H9 (cell line): ENCODE measurements around the gene ARFGAP1. TPM values are rescaled to one million over a fixed set of nuclear protein-coding genes. Genes with fewer than 3 reads are reported as not detected.

ENCODE experiments used
- DNase-seq: peaks from one replicate; pipeline ENCODE4 v3.0.0-alpha.2; 2017
- H2AFZ ChIP-seq: one replicate; pipeline ENCODE4 v1.6.1; 2013; ENCODE audit warnings: mild to moderate bottlenecking, low read length, control low read depth, moderate library complexity
- H2AK5ac ChIP-seq: 2 replicates; pipeline ENCODE4 v1.6.1; 2013; ENCODE audit warnings: low read length, control low read depth, mixed read lengths; ENCODE audit not compliant: insufficient read length
- H2BK120ac ChIP-seq: one replicate; pipeline ENCODE4 v1.6.1; 2013; ENCODE audit warnings: low read depth, mild to moderate bottlenecking, low read length, control low read depth, inconsistent platforms; ENCODE audit not compliant: poor library complexity, severe bottlenecking
- H2BK12ac ChIP-seq: 2 replicates; pipeline ENCODE4 v1.6.1; 2013; ENCODE audit warnings: low read length, control low read depth, mixed read lengths, low read depth; ENCODE audit not compliant: insufficient read length
- H2BK15ac ChIP-seq: 2 replicates; pipeline ENCODE4 v1.6.1; 2013; ENCODE audit warnings: low read depth, low read length, control low read depth
- H2BK20ac ChIP-seq: one replicate; pipeline ENCODE4 v1.6.1; 2013; ENCODE audit warnings: low read depth, mild to moderate bottlenecking, low read length, control low read depth, inconsistent platforms; ENCODE audit not compliant: poor library complexity, severe bottlenecking
- H2BK5ac ChIP-seq: 2 replicates; pipeline ENCODE4 v1.6.1; 2013; ENCODE audit warnings: low read length, control low read depth, mixed read lengths; ENCODE audit not compliant: insufficient read length
- H3K14ac ChIP-seq: 2 replicates; pipeline ENCODE4 v1.6.1; 2013; ENCODE audit warnings: low read length, control low read depth; ENCODE audit not compliant: insufficient read depth
- H3K18ac ChIP-seq: 2 replicates; pipeline ENCODE4 v1.6.1; 2013; ENCODE audit warnings: low read depth, mild to moderate bottlenecking, mixed read lengths, low read length, control low read depth; ENCODE audit not compliant: insufficient read length
- H3K23ac ChIP-seq: 2 replicates; pipeline ENCODE4 v1.6.1; 2013; ENCODE audit warnings: low read length, control low read depth, mixed read lengths, low read depth; ENCODE audit not compliant: insufficient read length
- H3K23me2 ChIP-seq: 2 replicates; pipeline ENCODE4 v1.6.1; 2013; ENCODE audit warnings: low read depth, mild to moderate bottlenecking, mixed read lengths, low read length, control low read depth; ENCODE audit not compliant: insufficient read length, poor library complexity, severe bottlenecking
- H3K27ac ChIP-seq: 2 replicates; pipeline ENCODE4 v1.5.1; 2013; ENCODE audit warnings: low read length, control low read depth, mixed read lengths, low read depth; ENCODE audit not compliant: insufficient read length
- H3K27me3 ChIP-seq: 2 replicates; pipeline ENCODE4 v1.6.1; 2013; ENCODE audit warnings: low read length, control low read depth, inconsistent platforms; ENCODE audit not compliant: insufficient read depth
- H3K4ac ChIP-seq: 2 replicates; pipeline ENCODE4 v1.6.1; 2013; ENCODE audit warnings: low read depth, mild to moderate bottlenecking, control low read depth, inconsistent platforms, low read length, moderate library complexity
- H3K4me1 ChIP-seq: 2 replicates; pipeline ENCODE4 v1.6.1; 2013; ENCODE audit warnings: low read length, control low read depth, inconsistent platforms; ENCODE audit not compliant: insufficient read depth
- H3K4me2 ChIP-seq: 2 replicates; pipeline ENCODE4 v1.6.1; 2013; ENCODE audit warnings: low read length, control low read depth, mixed read lengths; ENCODE audit not compliant: insufficient read length, insufficient read depth
- H3K56ac ChIP-seq: 2 replicates; pipeline ENCODE4 v1.6.1; 2013; ENCODE audit warnings: low read depth, mild to moderate bottlenecking, mixed read lengths, low read length, control low read depth; ENCODE audit not compliant: insufficient read length
- H3K79me1 ChIP-seq: 2 replicates; pipeline ENCODE4 v1.6.1; 2013; ENCODE audit warnings: low read depth, mild to moderate bottlenecking, moderate library complexity, low read length, control low read depth, inconsistent platforms; ENCODE audit not compliant: insufficient read depth, poor library complexity, severe bottlenecking
- H3K79me2 ChIP-seq: 2 replicates; pipeline ENCODE4 v1.6.1; 2013; ENCODE audit warnings: low read length, control low read depth, inconsistent platforms; ENCODE audit not compliant: insufficient read depth
- H3K9ac ChIP-seq: 2 replicates; pipeline ENCODE4 v1.6.1; 2013; ENCODE audit warnings: low read length, control low read depth, mixed read lengths; ENCODE audit not compliant: insufficient read length; ENCODE audit errors: extremely low read depth
- H3K9me3 ChIP-seq: one replicate; pipeline ENCODE4 v1.6.1; 2013; ENCODE audit warnings: low read depth, low read length, inconsistent platforms; ENCODE audit not compliant: control insufficient read depth
- H3T11ph ChIP-seq: one replicate; pipeline ENCODE4 v1.6.1; 2013; ENCODE audit warnings: mild to moderate bottlenecking, low read length, control low read depth, inconsistent platforms
- H4K20me1 ChIP-seq: one replicate; pipeline ENCODE4 v1.6.1; 2013; ENCODE audit not compliant: control insufficient read depth, insufficient read length, insufficient read depth
- H4K5ac ChIP-seq: 2 replicates; pipeline ENCODE4 v1.6.1; 2013; ENCODE audit warnings: low read depth, mild to moderate bottlenecking, mixed read lengths, low read length, control low read depth; ENCODE audit not compliant: insufficient read length
- H4K8ac ChIP-seq: replicated peaks from 2 replicates; pipeline ENCODE4 v1.6.1; 2013; ENCODE audit warnings: low read length, control low read depth, mixed read lengths, low read depth; ENCODE audit not compliant: insufficient read length
- H4K91ac ChIP-seq: 2 replicates; pipeline ENCODE4 v1.6.1; 2013; ENCODE audit warnings: low read depth, mild to moderate bottlenecking, moderate library complexity, mixed read lengths, low read length, control low read depth; ENCODE audit not compliant: insufficient read length
- H3K27ac Mint-ChIP-seq, 3 experiments: 2 replicates in 2 of 3; 3 replicates in 1 of 3; pipeline ENCODE4 v1.8.0; 2020 to 2021; ENCODE audit warnings: mixed read lengths in 3 of 3, mild to moderate bottlenecking in 1 of 3, moderate library complexity in 1 of 3
- H3K27me3 Mint-ChIP-seq: 2 replicates; pipeline ENCODE4 v1.8.0; 2021; ENCODE audit warnings: low read depth, mild to moderate bottlenecking, moderate library complexity, mixed read lengths
- H3K36me3 Mint-ChIP-seq, 3 experiments: 2 replicates in 2 of 3; 3 replicates in 1 of 3; pipeline ENCODE4 v1.8.0; 2020 to 2021; ENCODE audit warnings: low read depth in 3 of 3, mixed read lengths in 3 of 3; ENCODE audit not compliant: insufficient read depth in 1 of 3
- H3K4me1 Mint-ChIP-seq, 2 experiments: 2 replicates each; pipeline ENCODE4 v1.8.0; 2020; ENCODE audit warnings: mixed read lengths in 2 of 2
- H3K4me3 Mint-ChIP-seq, 2 experiments: 2 replicates in 1 of 2; 3 replicates in 1 of 2; pipeline ENCODE4 v1.8.0; 2020 to 2021; ENCODE audit warnings: mild to moderate bottlenecking in 2 of 2, mixed read lengths in 2 of 2, moderate library complexity in 1 of 2
- H3K9me3 Mint-ChIP-seq, 2 experiments: 2 replicates in 1 of 2; 3 replicates in 1 of 2; pipeline ENCODE4 v1.8.0; 2020; ENCODE audit warnings: mild to moderate bottlenecking in 2 of 2, mixed read lengths in 2 of 2, moderate library complexity in 1 of 2
- CTCF ChIP-seq: fragments of 200-600 bp; sonication (generic); conservative IDR thresholded peaks from 3 replicates; pipeline ENCODE4 v1.8.0; 2021; ENCODE audit warnings: antibody characterized with exemption, mild to moderate bottlenecking
- WGBS: extraction: QIAGEN DNeasy Blood & Tissue Kit; methylation state at CpG from one replicate; pipeline ENCODE4 v1.1.7; 2013; ENCODE audit warnings: missing lambda C conversion rate, low lambda C conversion rate, mixed read lengths; ENCODE audit not compliant: insufficient read length; ENCODE audit errors: extremely low coverage; 5-methylcytosine and 5-hydroxymethylcytosine counted together
- total RNA-seq: library from RNA; stranded (reverse); gene quantifications from 2 replicates; pipeline ENCODE4 v1.2.1, GENCODE V29; 2021

The ARFGAP1 gene
- total RNA-seq, 1 experiment from 2014 or later, result 114 TPM

DNA sequence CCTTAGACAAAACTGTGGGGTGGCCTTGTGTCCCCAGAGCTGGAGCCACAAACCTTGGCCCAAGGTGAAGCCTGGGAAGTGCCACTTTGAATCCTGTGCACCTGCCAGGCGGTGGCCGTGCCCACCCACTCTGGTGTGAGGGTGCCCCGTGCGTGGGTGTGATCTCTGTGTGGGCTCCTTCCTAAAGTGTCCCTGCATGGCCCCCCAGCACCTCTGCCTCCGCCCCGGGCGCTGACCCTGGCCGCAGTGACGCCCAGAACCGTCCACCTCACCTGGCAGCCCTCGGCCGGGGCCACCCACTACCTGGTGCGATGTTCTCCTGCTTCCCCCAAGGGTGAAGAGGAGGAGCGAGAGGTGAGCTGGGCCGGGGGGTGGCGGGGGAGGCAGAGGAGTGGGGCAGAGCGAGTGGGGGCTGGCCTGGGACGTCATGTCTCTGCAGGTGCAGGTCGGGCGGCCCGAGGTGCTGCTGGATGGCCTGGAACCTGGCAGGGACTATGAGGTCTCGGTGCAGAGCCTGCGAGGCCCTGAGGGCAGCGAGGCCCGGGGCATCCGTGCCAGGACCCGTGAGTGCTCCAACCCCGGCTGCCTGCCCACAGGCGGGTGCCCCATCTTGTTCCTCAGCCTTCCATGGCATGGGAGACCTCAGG lies 38.7 kb downstream of the ARFGAP1 start:
- H4K5ac ChIP-seq, result no peak overlapping the region
- no peaks in the 10 kb centered on the region for H3K9me3 ChIP-seq
- H3K4me1 ChIP-seq, result no peaks in the 10 kb centered on the region
- no peaks in the 10 kb centered on the region for H4K20me1 ChIP-seq
- no peak overlapping the region for H2BK120ac ChIP-seq
- no peaks in the 10 kb centered on the region for H3K36me3 Mint-ChIP-seq
- H2BK12ac ChIP-seq, result no peak overlapping the region
- no peak for TF ChIP-seq CTCF
- no peak overlapping the region for H3K27ac ChIP-seq
- no peak overlapping the region for H3K18ac ChIP-seq
- no peak overlapping the region; a peak in 1 of 7 replicates for H3K27ac Mint-ChIP-seq
- H3K9ac ChIP-seq, result no peak overlapping the region
- DNase-seq, result no peak
- no peak overlapping the region for H3K14ac ChIP-seq
- H2AK5ac ChIP-seq, result no peak overlapping the region
- H3K4me3 Mint-ChIP-seq, result no peak overlapping the region
- H3K4me2 ChIP-seq, result no peak overlapping the region
- no peaks in the 10 kb centered on the region for H3K79me2 ChIP-seq
- no peak overlapping the region for H3K23ac ChIP-seq
- H3K9me3 Mint-ChIP-seq, result no peaks in the 10 kb centered on the region
- H2BK5ac ChIP-seq, result no peak overlapping the region
- H4K8ac ChIP-seq, result no peak overlapping the region
- no peak overlapping the region for H3T11ph ChIP-seq
- H3K79me1 ChIP-seq, result no peaks in the 10 kb centered on the region
- H3K27me3 ChIP-seq, result no peaks in the 10 kb centered on the region
- no peak overlapping the region for H2AFZ ChIP-seq
- no peak overlapping the region for H4K91ac ChIP-seq
- no CpG with 5 or more reads among the region's 29 CpGs for WGBS
- H2BK20ac ChIP-seq, result no peak overlapping the region
- H2BK15ac ChIP-seq, result no peak overlapping the region
- no peaks in the 10 kb centered on the region for H3K27me3 Mint-ChIP-seq
- H3K4ac ChIP-seq, result no peak overlapping the region
- no peak overlapping the region for H3K56ac ChIP-seq
- H3K4me1 Mint-ChIP-seq, result peaks cover 4% of the 10 kb centered on the region in 2 experiments; a peak in 3 of 4 replicates
- no peaks in the 10 kb centered on the region for H3K23me2 ChIP-seq
